Progenitor cell of endocrine pancreas (in vitro differentiated cells): ENCODE measurements around the gene AZU1. TPM values are rescaled to one million over a fixed set of nuclear protein-coding genes. Genes with fewer than 3 reads are reported as not detected.
A peak's percentile ranks its signal among the peaks of the same experiment; 100 is the strongest.

Experiments
- DNase-seq: peaks from one replicate; pipeline ENCODE4 v3.0.0; 2021; ENCODE audit warnings: low spot score; ENCODE audit not compliant: unreplicated experiment
- H3K27ac Mint-ChIP-seq: 2 replicates; pipeline ENCODE4 v1.8.0; 2021; ENCODE audit warnings: mild to moderate bottlenecking, moderate library complexity, mixed read lengths
- H3K27me3 Mint-ChIP-seq: 2 replicates; pipeline ENCODE4 v1.8.0; 2021; ENCODE audit warnings: mixed read lengths
- H3K36me3 Mint-ChIP-seq: 2 replicates; pipeline ENCODE4 v1.8.0; 2022; ENCODE audit warnings: mixed read lengths; ENCODE audit not compliant: insufficient read depth
- H3K4me1 Mint-ChIP-seq: 2 replicates; pipeline ENCODE4 v1.8.0; 2021; ENCODE audit warnings: low read depth, mixed read lengths
- H3K4me3 Mint-ChIP-seq: 2 replicates; pipeline ENCODE4 v1.8.0; 2021; ENCODE audit warnings: low read depth, mild to moderate bottlenecking, moderate library complexity, mixed read lengths
- H3K9me3 Mint-ChIP-seq: 2 replicates; pipeline ENCODE4 v1.8.0; 2021; ENCODE audit warnings: low read depth, mixed read lengths
- total RNA-seq: library from RNA; stranded (reverse); gene quantifications from 2 replicates; pipeline ENCODE4 v1.2.1, GENCODE V29; 2021
- TF ChIP-seq, protein P1 (sequence below): fragments of 200-600 bp; sonication (generic); IDR thresholded peaks from one replicate; pipeline ENCODE4 v1.5.0; 2021; ENCODE audit warnings: antibody characterized with exemption, mild to moderate bottlenecking; ENCODE audit not compliant: unreplicated experiment

The AZU1 gene
- total RNA-seq, 1 donor from 2014 or later: 5.1 TPM

DNA sequence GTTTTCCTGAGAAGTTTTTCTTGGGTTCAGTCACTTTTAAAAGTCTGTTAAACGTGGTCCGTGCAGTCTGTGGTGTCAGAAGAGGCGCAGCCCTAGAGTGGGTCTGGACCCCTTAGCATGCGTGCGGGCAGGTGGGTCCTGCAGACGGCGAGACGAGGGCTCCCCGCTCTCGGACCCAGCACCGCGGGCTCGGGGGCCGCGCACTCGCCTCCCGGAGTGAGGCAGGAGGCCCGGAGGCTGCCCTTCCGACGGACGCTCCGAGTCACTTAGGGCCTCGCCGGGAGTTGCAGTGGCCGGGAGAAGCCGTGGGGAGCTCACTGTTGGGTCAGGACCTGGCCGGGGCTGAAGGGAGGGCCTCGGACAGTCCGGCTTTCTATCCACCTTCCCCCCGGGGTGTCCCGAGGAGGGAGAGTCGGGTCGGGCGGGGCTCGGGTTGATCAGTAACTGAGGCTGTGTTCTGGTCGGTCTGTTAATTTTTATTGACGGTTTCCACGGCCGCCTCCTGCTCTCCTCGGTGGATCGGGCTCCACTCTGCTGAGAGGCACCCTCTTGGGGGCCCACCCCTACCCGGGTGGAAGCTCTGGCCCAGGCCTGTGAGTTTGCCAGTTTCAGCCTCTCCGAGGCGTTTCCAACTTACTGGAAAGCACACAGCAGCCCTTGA lies 29.1 kb upstream of the AZU1 start:
- peaks cover 34% of the 10 kb centered on the region for H3K4me1 Mint-ChIP-seq
- H3K4me3 Mint-ChIP-seq: peak overlapping the region; percentile 85
- no peaks in the 10 kb centered on the region for H3K27me3 Mint-ChIP-seq
- no peak for DNase-seq
- peak overlapping the region; percentile 95 for H3K27ac Mint-ChIP-seq
- no peaks in the 10 kb centered on the region for H3K9me3 Mint-ChIP-seq
- peaks cover 12% of the 10 kb centered on the region for H3K36me3 Mint-ChIP-seq
- TF ChIP-seq, protein P1, sequence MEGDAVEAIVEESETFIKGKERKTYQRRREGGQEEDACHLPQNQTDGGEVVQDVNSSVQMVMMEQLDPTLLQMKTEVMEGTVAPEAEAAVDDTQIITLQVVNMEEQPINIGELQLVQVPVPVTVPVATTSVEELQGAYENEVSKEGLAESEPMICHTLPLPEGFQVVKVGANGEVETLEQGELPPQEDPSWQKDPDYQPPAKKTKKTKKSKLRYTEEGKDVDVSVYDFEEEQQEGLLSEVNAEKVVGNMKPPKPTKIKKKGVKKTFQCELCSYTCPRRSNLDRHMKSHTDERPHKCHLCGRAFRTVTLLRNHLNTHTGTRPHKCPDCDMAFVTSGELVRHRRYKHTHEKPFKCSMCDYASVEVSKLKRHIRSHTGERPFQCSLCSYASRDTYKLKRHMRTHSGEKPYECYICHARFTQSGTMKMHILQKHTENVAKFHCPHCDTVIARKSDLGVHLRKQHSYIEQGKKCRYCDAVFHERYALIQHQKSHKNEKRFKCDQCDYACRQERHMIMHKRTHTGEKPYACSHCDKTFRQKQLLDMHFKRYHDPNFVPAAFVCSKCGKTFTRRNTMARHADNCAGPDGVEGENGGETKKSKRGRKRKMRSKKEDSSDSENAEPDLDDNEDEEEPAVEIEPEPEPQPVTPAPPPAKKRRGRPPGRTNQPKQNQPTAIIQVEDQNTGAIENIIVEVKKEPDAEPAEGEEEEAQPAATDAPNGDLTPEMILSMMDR: no peak

DNA sequence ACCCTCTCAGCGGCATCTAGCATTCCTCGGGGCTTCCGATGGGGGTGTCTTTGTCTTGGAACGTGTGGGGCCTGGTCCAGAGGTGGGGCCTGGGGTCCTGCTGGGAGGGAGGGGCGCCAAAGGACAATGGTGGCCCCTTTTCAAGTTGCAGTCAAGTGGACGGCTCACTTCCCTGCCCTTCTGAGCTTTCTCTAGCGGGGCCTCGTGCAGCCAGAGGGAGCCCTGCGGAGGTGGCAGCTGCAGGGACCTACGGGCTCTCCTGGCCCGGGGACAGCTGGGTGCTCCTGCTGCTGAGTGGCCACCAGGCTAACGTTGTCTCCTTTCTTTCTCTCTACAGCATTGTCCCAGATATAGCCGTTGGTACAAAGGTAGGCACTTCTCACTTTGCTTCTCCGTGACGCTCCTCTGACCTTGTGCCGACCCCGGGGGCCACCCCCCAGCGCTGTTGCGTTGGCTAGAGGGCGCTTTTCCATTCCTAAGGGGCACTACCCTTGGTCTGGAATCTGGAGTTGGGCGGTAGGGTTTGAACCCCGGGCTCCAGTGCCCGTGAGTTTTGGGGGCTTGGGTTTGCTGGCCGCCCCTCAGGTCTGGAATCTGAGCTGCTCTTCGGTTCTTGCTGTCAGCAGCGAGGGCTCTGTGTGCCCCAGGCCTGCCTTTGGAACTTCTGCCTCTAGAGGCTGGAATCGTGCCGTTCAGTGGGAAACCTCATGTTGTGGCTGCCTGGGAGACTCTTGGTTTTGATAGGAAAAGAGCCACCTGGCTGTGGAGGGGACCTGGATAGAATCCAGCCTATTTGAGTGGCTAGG lies 28.4 kb upstream of the AZU1 start:
- TF ChIP-seq, protein P1: peak; percentile 45
- DNase-seq: no peak
- peak overlapping the region; percentile 85 for H3K4me3 Mint-ChIP-seq
- peaks cover 34% of the 10 kb centered on the region for H3K4me1 Mint-ChIP-seq
- H3K27ac Mint-ChIP-seq: peak overlapping the region; percentile 95
- H3K36me3 Mint-ChIP-seq: peaks cover 13% of the 10 kb centered on the region
- no peaks in the 10 kb centered on the region for H3K9me3 Mint-ChIP-seq
- H3K27me3 Mint-ChIP-seq: no peaks in the 10 kb centered on the region

DNA sequence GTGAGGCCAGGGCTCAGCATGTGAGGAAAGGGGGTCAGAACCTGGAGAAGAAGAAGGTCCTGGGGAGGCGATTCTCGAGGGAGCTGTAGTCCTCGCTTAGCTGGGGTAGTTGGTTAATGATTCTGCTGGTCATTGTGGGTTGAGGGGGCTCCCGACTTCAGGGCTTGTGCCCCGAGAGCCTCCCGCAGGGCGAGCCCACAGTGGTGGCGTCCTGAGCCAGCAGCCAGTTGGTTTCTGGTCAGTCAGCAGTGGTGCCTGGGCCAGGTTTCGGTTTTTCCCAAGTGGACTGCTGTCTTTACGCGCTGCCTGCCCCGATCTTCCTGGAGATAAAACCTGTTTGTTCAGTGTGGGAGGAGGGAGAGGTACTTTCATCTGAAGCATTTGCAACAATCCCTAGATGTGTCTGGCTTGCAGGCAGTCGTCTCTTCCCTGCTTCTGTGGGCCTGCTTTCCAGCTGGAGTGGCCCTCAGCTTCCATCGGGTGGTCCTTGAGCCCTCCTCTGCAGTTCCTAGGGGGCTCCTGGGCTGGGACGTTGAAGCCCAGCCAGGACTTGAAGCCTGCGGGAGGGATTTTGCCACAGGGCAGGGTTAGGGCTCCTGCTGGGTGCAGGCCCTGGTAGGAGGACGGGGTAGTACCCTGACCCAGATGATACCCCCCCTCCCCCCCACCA lies 27.1 kb upstream of the AZU1 start:
- Mint-ChIP-seq H3K4me1 (peaks cover 34% of the 10 kb centered on the region), H3K27ac (peak overlapping the region; percentile 95), H3K4me3 (peak overlapping the region; percentile 85), H3K36me3 (peaks cover 15% of the 10 kb centered on the region), H3K9me3 (no peaks in the 10 kb centered on the region), H3K27me3 (no peaks in the 10 kb centered on the region)
- TF ChIP-seq, protein P1: no peak
- DNase-seq: no peak

DNA sequence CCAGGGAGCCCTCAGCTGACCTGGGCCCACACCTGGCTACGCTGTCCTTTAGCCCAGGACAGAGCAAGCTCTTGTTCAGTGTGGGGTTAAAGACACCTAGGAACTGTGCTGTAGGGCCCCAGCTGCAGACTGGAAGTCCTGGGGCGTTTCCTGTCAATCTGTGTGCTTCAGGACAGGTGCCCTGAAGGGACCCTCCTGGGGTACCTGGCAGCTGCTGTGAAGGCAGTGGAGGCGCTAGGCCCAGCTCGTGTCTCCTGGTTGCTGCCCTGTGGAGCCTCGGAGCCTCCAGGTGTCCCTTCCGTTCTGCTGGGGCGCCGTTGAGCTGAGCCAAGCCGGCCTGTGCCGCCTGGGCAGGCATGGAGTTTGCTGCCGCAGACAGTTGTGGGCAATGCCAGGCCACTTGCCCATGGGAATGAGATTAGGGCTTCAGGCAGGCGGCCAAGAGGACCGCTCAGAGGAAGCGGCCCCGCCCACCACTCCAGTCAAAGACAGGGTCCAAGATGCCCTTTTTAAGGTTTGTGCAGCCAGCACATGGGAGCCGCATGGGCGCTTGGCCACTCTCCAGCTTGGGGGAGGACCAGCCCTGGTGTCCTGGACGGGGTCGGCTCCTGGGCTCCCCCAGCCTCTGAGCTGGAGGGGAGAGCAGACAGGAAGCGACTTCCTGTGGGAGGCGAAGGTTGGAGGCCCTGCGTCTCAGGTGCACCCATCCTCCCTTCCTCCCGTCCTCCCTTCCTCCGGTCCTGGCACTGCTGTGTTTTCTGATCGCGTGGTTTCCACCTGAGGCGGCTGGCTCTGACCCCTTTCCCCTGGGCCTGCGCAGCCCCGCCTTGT lies 26.4 kb upstream of the AZU1 start:
- no peak for DNase-seq
- H3K36me3 Mint-ChIP-seq: peaks cover 15% of the 10 kb centered on the region
- TF ChIP-seq, protein P1: no peak
- peak overlapping the region; percentile 10 for H3K27ac Mint-ChIP-seq
- no peaks in the 10 kb centered on the region for H3K9me3 Mint-ChIP-seq
- H3K4me3 Mint-ChIP-seq: no peak overlapping the region
- H3K4me1 Mint-ChIP-seq: peaks cover 34% of the 10 kb centered on the region
- H3K27me3 Mint-ChIP-seq: no peaks in the 10 kb centered on the region
